Measurements from ENCODE around the gene MDP1.

Gene MDP1

GRCh38 chr14:24187539-24187915 is 28.3 kb downstream of the MDP1 start:
- DNase-seq = no peak
- in situ Hi-C loops (cut with MboI; ENCODE audit: low pct_unique_long_range_greater_than_20kb, low sequenced_read_pairs) = no loop called here

DNA sequence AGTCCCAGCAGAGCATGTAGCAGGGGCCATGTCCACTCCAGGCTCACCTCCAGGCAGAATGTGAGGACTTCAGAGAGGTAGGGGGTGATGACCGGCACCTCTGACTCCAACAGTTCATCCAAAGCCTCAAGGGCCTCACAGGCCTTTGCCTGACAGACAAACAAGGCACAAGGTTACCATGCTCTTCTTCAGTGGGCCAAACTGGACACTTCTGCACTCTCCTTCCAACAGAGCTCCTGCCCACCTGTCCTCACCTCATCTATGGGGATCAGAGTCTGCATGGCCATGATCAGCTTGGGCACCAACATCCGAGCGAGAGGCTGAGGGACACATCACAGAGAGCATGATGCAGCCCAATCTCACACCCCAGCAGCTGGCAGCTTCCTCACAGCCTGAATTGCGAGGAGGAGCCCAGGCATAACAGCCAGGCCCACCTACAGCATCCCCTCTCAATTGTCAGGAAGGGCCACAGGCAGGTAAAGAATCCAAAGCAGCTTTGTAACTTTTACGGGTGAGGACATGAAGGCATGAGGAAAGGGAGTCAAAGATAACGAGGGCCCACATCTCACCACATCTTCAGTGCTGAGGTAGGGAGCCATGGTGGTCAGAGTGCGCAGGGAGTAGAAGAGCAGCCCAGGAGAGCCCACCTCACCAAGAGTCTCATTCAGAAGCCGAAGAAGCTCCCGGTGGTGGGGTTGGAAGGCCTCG is 28.9 kb downstream of the MDP1 start:
- in situ Hi-C loops (cut with MboI; ENCODE audit: low pct_unique_long_range_greater_than_20kb, low sequenced_read_pairs) = no loop called here
- no peak for DNase-seq

DNA sequence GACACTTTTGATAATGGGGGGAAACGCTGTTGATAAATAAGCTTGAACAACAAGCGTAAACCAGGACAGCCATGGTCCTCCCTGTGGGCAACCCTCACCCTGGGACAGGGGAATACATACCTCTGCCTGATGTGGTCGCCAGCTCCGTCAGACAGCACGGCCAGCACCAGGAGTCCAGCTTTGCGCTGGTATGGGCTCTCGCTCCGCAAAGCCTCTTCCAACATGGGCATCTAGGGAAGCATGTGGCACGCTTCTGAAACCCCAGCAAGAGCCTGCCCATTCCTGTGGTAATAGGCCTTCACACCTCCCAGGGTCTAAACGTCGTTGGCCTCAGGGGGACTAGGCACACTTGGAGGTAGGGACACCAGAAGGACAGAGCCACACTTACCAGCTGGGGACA is 30.1 kb downstream of the MDP1 start:
- in situ Hi-C loops (cut with MboI; ENCODE audit: low pct_unique_long_range_greater_than_20kb, low sequenced_read_pairs) = no loop called here
- DNase-seq = no peak

GRCh38 chr14:24185026-24185425 is 30.8 kb downstream of the MDP1 start:
- DNase-seq = no peak

DNA sequence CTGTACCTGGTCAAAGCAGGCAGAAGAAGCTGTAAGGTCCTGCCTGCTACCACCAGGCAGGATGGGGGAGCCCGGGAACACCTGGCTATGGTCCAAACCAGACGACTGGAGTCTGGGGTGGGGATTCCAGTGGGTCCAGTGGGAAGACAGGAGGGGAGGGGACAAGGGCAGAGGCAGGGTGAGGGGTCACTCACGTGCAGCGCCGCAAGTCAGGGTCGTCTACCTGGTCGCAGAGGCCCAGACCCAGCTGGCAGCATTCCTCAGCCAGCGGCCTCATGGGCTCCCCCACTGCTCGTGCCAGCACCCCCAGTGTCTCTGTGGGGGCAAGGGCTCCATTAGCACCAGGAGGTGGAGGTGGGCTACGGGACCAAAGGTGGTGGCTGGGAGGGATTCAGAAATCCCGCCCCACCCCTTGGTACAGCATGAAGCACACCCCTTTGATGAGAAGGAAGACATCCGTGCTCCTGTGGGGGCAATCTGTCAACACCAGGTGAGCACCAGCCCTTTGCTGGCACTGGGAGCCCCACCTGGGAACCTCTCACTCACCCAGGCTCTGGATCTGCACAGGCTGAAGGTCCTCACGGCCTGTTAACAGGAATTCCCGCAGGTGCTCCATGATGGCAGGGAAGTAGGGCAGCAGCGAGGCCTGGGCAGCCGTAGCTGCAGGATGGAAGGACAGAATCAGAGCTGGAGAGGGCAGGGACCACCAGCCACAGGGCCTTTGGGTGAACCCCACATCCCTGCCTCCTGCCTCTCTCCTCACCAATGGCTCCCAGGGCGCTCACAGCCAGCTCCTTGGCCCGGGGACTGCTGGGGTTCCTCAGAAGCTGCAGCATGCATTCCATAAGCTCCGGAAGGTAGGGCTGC is 31.5 kb downstream of the MDP1 start:
- in situ Hi-C loops (cut with MboI; ENCODE audit: low pct_unique_long_range_greater_than_20kb, low sequenced_read_pairs) = no loop called here

More at GRCh38 chr14:24185026-24185425, 30.8 kb downstream of the MDP1 start:
- in situ Hi-C loops (cut with MboI; ENCODE audit: low pct_unique_long_range_greater_than_20kb, low sequenced_read_pairs) = no loop called here

GRCh38 chr14:24183014-24183481 is 32.8 kb downstream of the MDP1 start:
- in situ Hi-C loops (cut with MboI; ENCODE audit: low pct_unique_long_range_greater_than_20kb, low sequenced_read_pairs) = no loop called here
- DNase-seq = no peak

More for the DNA sequence above, 31.5 kb downstream of the MDP1 start:
- DNase-seq = no peak

DNA sequence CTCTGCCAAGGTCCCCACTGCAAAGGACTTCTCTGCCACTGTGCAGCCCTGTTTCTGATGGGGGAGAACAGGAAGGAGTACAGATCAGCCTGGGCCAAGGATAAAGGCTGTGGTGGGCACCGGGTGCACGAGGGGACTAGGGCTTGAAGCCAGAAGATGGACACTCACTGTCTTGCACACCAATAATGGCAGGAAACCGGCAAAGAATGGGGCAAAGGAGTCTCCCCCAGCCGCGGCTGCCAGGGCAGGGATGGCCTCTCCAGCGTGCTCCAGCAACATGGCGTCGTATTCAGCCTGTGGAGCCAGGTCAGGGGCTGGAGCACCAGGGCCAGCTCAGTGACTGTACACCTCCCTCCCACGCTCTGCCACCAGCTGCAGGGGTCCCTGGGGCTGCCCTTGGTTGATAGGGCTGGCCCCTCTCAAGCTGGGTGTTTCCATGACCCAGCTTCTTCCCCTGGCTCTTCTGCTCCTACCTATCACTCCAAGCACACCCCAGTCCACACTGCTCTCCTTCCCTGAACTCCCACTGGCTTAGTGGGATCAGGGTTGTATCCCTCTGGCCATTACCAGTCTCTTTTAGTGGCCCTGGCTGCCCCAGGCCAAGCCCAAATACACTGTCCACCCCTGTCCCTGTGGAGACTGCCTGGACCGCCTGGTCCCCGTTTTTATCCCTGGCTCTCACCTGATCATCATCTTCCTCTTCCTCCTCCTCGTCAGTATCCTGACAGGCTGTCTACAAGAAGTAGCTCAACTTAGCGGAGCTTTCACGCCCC is 33.6 kb downstream of the MDP1 start:
- in situ Hi-C loops (cut with MboI; ENCODE audit: low pct_unique_long_range_greater_than_20kb, low sequenced_read_pairs) = no loop called here

GRCh38 chr14:24181371-24182077 is 34.3 kb downstream of the MDP1 start:
- DNase-seq = no peak
- in situ Hi-C loops (cut with MboI; ENCODE audit: low pct_unique_long_range_greater_than_20kb, low sequenced_read_pairs) = no loop called here

More for the DNA sequence above, 33.6 kb downstream of the MDP1 start:
- no peak for DNase-seq

DNA sequence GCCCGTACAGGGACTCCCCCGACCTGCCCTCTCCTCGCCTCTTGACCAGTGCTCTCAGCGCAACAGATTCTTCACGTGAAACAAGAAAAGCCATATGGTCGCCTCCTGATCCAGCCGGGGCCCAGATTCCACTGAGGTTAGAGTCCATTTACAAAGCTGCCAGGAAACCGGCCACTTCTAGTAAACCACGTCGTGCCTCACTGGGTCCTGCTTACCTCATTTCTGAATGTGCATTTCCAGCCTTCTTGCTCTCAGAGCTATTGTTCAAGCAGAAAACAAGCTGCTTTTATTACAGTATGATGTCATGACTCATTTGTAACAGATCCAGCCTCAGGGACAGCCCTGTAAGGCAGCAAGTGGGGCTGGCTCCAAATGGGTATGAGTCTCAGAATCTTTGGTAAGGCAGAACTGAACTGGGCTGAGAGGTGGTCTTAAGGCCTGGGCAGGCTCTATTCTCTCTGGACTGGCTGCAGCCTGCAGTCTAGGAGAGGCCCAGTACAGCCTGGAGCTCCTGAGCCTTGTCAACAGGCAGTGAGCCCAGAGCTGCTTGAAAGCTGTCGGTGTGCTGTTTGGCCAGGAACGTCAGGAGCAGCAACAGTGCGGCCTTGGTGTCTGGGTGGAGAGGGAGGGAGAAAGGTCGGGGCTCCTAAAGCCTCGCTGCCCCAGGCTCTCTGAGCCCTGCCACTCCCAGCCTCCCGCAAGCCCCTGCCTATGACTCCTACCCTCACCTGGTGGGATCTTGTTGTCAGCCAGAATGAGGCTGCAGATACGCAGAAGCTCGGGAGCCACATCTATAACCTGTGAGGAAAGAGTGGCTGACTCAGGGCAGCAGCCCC is 35.7 kb downstream of the MDP1 start:
- in situ Hi-C loops (cut with MboI; ENCODE audit: low pct_unique_long_range_greater_than_20kb, low sequenced_read_pairs) = no loop called here
- DNase-seq = no peak

DNA sequence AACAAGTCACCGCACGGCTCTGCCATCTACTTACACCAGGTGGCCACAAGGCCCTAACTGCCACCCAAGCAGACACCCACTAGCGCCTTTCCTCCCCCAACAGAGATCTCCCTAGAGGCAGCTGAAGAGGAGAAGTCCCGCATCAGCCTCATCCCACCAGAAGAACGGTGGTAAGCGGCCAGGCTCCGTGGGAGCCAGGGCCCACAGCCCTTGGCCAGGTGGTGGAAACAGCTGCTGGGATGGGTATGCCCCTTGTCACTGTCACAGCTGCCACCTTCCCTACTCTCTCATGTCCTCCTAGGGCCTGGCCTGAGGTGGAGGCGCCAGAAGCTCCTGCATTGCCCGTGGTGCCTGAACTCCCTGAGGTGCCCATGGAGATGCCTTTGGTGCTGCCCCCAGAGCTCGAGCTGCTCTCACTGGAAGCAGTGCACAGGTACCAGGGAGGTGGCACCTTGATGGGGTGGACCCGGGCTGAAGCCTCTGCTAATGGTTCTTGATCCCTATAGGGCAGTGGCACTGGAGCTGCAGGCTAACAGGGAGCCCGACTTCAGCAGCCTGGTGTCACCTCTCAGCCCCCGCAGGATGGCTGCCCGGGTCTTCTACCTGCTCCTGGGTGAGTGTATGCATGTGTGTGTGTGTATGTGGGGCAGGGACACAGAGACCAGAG is 36.4 kb downstream of the MDP1 start:
- in situ Hi-C loops (cut with MboI; ENCODE audit: low pct_unique_long_range_greater_than_20kb, low sequenced_read_pairs) = no loop called here
- no peak for DNase-seq

- DNase-seq = no peak
- in situ Hi-C loops (cut with MboI; ENCODE audit: low pct_unique_long_range_greater_than_20kb, low sequenced_read_pairs) = no loop called here
Observed at GRCh38 chr14:24178399-24179178, 37.3 kb downstream of the MDP1 start.

DNA sequence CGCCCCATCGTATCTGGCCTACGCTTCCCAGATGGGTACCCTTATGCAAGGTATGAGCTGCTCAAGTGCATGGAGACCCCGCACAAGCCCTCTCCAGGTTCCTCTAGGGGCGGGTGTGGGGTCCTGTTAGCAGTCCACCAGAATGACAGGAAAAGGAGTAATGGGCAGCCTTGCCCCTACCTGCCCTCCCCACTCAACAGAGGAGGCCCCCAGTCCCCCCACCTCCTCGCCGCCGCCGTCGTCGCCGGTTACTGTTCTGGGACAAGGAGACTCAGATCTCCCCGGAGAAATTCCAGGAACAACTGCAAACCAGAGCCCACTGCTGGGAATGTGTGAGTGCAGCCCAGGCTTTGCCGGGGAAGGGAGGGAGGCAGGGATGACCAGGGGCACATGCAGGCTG is 38.0 kb downstream of the MDP1 start:
- in situ Hi-C loops (cut with MboI; ENCODE audit: low pct_unique_long_range_greater_than_20kb, low sequenced_read_pairs) = no loop called here
- no peak for DNase-seq

DNA sequence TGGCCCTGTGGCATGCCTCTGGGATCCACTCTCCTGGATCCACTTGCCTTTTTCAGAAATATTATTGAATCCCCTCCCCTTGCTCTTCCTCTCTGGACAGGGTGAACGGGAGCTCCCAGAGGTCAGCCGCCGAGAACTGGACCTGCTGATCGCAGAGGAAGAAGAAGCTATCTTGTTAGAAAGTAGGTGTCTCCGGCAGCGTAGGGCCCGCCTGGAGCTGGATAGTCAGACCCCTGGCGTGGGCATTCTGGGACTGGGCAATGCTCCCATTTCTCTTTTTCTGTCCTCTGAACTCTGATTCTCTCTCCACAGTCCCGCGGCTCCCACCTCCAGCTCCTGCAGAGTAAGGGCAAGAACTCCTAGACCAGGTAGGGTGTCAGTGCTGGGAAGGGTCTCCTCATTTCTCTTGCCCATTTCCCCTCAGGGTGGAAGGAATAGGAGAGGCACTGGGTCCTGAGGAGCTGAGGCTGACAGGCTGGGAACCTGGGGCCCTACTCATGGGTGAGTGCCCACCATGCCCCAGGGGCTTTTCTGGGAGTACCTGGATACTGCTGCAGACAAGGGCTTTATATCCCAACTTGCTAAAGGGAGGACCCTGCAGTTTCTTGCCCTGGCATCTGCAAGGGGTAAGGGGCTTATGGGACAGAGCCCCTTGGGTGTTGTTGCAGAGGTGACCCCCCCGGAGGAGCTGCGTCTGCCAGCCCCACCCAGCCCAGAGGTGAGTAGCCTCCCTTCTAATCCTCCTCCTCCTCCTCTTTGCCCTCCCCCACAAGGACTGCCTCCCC is 38.6 kb downstream of the MDP1 start:
- in situ Hi-C loops (cut with MboI; ENCODE audit: low pct_unique_long_range_greater_than_20kb, low sequenced_read_pairs) = no loop called here
- no peak for DNase-seq

GRCh38 chr14:24176599-24176998 is 39.3 kb downstream of the MDP1 start:
- in situ Hi-C loops (cut with MboI; ENCODE audit: low pct_unique_long_range_greater_than_20kb, low sequenced_read_pairs) = no loop called here
- DNase-seq = no peak

- DNase-seq = no peak
- in situ Hi-C loops (cut with MboI; ENCODE audit: low pct_unique_long_range_greater_than_20kb, low sequenced_read_pairs) = no loop called here
Observed at GRCh38 chr14:24172871-24173281, 43.0 kb downstream of the MDP1 start.

DNA sequence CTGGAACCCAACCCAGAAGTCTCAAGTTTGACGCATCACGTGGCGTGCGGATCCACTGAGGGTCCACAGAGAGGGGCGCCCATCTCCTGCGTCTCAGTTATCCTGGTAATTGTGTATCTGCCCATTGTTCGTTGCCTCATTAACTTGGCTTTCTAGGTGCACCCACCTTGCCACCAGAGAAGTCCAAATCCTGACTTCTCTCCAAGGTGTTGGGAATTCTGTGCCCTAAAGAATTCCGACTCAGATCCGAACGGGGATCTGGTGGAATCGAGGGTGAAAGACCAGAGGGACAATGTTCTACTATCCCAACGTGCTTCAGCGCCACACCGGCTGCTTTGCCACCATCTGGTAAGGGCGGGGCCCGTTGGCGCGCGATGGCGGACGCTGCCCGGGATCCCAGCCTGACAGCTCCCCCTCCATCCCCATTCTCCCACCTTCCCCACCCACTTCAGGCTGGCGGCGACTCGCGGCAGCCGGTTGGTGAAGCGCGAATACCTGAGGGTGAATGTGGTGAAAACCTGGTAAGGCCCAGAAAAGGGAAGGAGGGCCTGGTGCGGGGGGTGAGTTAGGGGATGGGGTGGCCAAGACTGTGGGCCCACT is 43.5 kb downstream of the MDP1 start:
- no peak for DNase-seq
- in situ Hi-C loops (cut with MboI; ENCODE audit: low pct_unique_long_range_greater_than_20kb, low sequenced_read_pairs) = no loop called here

Data from KBM-7 (cell line).